HepG2 (cell line): ENCODE data around the gene PRMT7.

ENCODE experiments used
- SMARCE1 ChIP-seq: fragments of 450-650 bp; IDR thresholded peaks from 2 replicates; pipeline ENCODE4 v1.6.1; 2017; ENCODE audit warnings: borderline replicate concordance
- ZNF232 ChIP-seq: sonication (generic); formaldehyde crosslinking; IDR thresholded peaks from 2 replicates; pipeline ENCODE4 v1.4.0; 2020; ENCODE audit warnings: missing genetic modification reagents, borderline replicate concordance
- TF ChIP-seq, protein P1 (sequence below): sonication (generic); formaldehyde crosslinking; IDR thresholded peaks from 2 replicates; pipeline ENCODE4 v1.5.0; 2020; ENCODE audit warnings: mild to moderate bottlenecking, missing genetic modification reagents, moderate library complexity

- TF ChIP-seq SMARCE1 (no peak), ZNF232 (CRISPR knock-in tag) (no peak)
- TF ChIP-seq, protein P1, sequence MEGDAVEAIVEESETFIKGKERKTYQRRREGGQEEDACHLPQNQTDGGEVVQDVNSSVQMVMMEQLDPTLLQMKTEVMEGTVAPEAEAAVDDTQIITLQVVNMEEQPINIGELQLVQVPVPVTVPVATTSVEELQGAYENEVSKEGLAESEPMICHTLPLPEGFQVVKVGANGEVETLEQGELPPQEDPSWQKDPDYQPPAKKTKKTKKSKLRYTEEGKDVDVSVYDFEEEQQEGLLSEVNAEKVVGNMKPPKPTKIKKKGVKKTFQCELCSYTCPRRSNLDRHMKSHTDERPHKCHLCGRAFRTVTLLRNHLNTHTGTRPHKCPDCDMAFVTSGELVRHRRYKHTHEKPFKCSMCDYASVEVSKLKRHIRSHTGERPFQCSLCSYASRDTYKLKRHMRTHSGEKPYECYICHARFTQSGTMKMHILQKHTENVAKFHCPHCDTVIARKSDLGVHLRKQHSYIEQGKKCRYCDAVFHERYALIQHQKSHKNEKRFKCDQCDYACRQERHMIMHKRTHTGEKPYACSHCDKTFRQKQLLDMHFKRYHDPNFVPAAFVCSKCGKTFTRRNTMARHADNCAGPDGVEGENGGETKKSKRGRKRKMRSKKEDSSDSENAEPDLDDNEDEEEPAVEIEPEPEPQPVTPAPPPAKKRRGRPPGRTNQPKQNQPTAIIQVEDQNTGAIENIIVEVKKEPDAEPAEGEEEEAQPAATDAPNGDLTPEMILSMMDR (CRISPR knock-in tag), result no peak
Observed at GRCh38 chr16:68400083-68400923, 89.5 kb downstream of the PRMT7 start.
